Measurements from ENCODE around the gene RPGR. TPM values are rescaled to one million over a fixed set of nuclear protein-coding genes. Genes with fewer than 3 reads are reported as not detected.

The RPGR gene
- total RNA-seq, 4 donors from 2014 or later: 30.6 to 84.1 (median 57.1) TPM

GRCh38 chrX:38271154-38271716 lies 56.1 kb downstream of the RPGR start:
- no peak for TF ChIP-seq CTCF (IDR thresholded peaks at IDR 0.05; ENCODE audit: low read depth)

GRCh38 chrX:38268011-38268410 lies 59.3 kb downstream of the RPGR start:
- TF ChIP-seq CTCF (IDR thresholded peaks at IDR 0.05; ENCODE audit: low read depth): no peak

GRCh38 chrX:38262715-38263620 lies 64.3 kb downstream of the RPGR start:
- TF ChIP-seq CTCF (IDR thresholded peaks at IDR 0.05; ENCODE audit: low read depth): no peak

- TF ChIP-seq CTCF (IDR thresholded peaks at IDR 0.05; ENCODE audit: low read depth): no peak
Measured at GRCh38 chrX:38260231-38260630, 67.1 kb downstream of the RPGR start.

GRCh38 chrX:38256019-38256418 lies 71.3 kb downstream of the RPGR start:
- TF ChIP-seq CTCF (IDR thresholded peaks at IDR 0.05; ENCODE audit: low read depth): no peak

- TF ChIP-seq CTCF (IDR thresholded peaks at IDR 0.05; ENCODE audit: low read depth): no peak
Measured at GRCh38 chrX:38249965-38250364, 77.3 kb downstream of the RPGR start.

GRCh38 chrX:38247051-38247450 lies 80.3 kb downstream of the RPGR start:
- TF ChIP-seq CTCF (IDR thresholded peaks at IDR 0.05; ENCODE audit: low read depth): no peak

All from subcutaneous adipose tissue (tissue), 4 donors.